Ishikawa (cell line): ENCODE measurements around the gene ACTR8.

ENCODE experiments used
- CEBPB ChIP-seq: IDR thresholded peaks from 2 replicates; pipeline ENCODE4 v1.6.1; 2012
- CREB1 ChIP-seq: IDR thresholded peaks from 2 replicates; pipeline ENCODE4 v1.6.1; 2012; ENCODE audit warnings: low read depth
- EGR1 ChIP-seq: IDR thresholded peaks from 2 replicates; pipeline ENCODE4 v1.6.1; 2012
- EP300 ChIP-seq: IDR thresholded peaks from 2 replicates; pipeline ENCODE4 v1.6.1; 2012; ENCODE audit warnings: borderline replicate concordance
- FOXM1 ChIP-seq: IDR thresholded peaks from 2 replicates; pipeline ENCODE4 v1.6.1; 2012; ENCODE audit warnings: low read depth, borderline replicate concordance
- NFIC ChIP-seq: IDR thresholded peaks from 2 replicates; pipeline ENCODE4 v1.6.1; 2012
- TAF1 ChIP-seq: IDR thresholded peaks from 2 replicates; pipeline ENCODE4 v1.6.1; 2012; ENCODE audit warnings: low read depth, mild to moderate bottlenecking
- TCF12 ChIP-seq: IDR thresholded peaks from 2 replicates; pipeline ENCODE4 v1.6.1; 2012; ENCODE audit warnings: low read depth
- TEAD4 ChIP-seq: IDR thresholded peaks from 2 replicates; pipeline ENCODE4 v1.6.1; 2012
- YY1 ChIP-seq: IDR thresholded peaks from 2 replicates; pipeline ENCODE4 v1.6.1; 2012; ENCODE audit warnings: low read depth
- ZBTB7A ChIP-seq: IDR thresholded peaks from 2 replicates; pipeline ENCODE4 v1.6.1; 2012; ENCODE audit warnings: low read depth
- TF ChIP-seq, protein P1 (sequence below): IDR thresholded peaks from 2 replicates; pipeline ENCODE4 v1.6.1; 2012; ENCODE audit warnings: low read depth, mild to moderate bottlenecking
- TF ChIP-seq, protein P2 (sequence below): IDR thresholded peaks from 2 replicates; pipeline ENCODE4 v1.6.1; 2012
- TF ChIP-seq, protein P3 (sequence below): IDR thresholded peaks from 2 replicates; pipeline ENCODE4 v1.6.1; 2012

DNA sequence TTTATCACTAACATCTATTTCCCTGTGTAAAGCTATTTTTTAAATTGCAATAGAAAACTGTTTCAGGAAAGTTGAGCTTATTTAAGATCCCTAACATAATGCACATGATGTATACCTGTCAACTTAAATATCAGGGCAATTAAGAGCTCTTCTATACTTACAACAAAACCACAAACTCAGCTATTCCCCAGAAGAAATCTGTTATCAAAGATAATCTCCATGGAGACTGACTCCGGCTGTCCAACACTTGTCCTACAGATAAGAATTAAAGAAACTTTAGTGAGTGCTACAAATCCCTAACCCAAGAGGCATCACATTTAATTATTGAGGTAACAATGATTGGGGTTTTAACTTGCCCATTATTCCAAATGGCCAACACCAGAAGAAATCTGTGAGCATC lies 6.3 kb upstream of the ACTR8 start:
- TF ChIP-seq YY1 (no peak), EP300 (no peak), TCF12 (no peak), NFIC (no peak), CREB1 (no peak), CEBPB (no peak), TAF1 (no peak), ZBTB7A (no peak), FOXM1 (no peak), TEAD4 (no peak), EGR1 (no peak)
- TF ChIP-seq, protein P1, sequence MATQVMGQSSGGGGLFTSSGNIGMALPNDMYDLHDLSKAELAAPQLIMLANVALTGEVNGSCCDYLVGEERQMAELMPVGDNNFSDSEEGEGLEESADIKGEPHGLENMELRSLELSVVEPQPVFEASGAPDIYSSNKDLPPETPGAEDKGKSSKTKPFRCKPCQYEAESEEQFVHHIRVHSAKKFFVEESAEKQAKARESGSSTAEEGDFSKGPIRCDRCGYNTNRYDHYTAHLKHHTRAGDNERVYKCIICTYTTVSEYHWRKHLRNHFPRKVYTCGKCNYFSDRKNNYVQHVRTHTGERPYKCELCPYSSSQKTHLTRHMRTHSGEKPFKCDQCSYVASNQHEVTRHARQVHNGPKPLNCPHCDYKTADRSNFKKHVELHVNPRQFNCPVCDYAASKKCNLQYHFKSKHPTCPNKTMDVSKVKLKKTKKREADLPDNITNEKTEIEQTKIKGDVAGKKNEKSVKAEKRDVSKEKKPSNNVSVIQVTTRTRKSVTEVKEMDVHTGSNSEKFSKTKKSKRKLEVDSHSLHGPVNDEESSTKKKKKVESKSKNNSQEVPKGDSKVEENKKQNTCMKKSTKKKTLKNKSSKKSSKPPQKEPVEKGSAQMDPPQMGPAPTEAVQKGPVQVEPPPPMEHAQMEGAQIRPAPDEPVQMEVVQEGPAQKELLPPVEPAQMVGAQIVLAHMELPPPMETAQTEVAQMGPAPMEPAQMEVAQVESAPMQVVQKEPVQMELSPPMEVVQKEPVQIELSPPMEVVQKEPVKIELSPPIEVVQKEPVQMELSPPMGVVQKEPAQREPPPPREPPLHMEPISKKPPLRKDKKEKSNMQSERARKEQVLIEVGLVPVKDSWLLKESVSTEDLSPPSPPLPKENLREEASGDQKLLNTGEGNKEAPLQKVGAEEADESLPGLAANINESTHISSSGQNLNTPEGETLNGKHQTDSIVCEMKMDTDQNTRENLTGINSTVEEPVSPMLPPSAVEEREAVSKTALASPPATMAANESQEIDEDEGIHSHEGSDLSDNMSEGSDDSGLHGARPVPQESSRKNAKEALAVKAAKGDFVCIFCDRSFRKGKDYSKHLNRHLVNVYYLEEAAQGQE, result no peak
- TF ChIP-seq, protein P2, sequence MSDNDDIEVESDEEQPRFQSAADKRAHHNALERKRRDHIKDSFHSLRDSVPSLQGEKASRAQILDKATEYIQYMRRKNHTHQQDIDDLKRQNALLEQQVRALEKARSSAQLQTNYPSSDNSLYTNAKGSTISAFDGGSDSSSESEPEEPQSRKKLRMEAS, result no peak
- TF ChIP-seq, protein P3, sequence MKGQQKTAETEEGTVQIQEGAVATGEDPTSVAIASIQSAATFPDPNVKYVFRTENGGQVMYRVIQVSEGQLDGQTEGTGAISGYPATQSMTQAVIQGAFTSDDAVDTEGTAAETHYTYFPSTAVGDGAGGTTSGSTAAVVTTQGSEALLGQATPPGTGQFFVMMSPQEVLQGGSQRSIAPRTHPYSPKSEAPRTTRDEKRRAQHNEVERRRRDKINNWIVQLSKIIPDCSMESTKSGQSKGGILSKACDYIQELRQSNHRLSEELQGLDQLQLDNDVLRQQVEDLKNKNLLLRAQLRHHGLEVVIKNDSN, result no peak
